ENCODE data around the gene FSTL5. TPM values are rescaled to one million over a fixed set of nuclear protein-coding genes. Genes with fewer than 3 reads are reported as not detected.

Gene FSTL5
- total and polyA plus RNA-seq, 2 of the 8 experiments (the other 6 are each of a cell fraction or from before 2014, with no cell fraction given): 0.09 to 0.32 TPM

DNA sequence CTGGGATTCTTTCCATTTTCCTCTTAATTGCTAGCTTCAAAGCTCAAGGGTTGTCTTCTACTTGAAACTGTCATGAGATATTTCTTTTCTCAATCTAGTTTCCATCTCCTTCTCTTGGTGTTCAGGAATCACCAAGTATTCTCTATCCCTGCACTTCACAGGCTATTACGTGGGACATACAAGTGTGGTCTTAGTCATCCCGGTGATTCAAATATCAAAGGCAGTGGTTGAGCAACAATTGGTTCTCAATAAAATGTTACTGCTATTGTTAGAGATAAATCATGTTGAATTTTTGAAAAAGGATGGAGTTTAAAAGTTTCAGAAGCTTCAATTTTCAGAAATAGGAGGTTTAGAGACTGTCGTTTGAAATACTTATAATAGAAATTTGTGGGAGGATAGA, 812.9 kb downstream of the FSTL5 start:
- no peak overlapping the region for H2AFZ ChIP-seq (ENCODE audit: low read length)
- no peak overlapping the region for H2AK5ac ChIP-seq (ENCODE audit: low read depth, low read length)
- 96% methylated on average over 3 of the region's 3 CpGs; no CpG with 5 or more reads in 1 of the 2 experiments for WGBS, 2 experiments (ENCODE audit: extremely low coverage in 1 of 2, insufficient coverage in 1 of 2, insufficient read length in 1 of 2, insufficient replicate concordance in 2 of 2, low coverage in 1 of 2, low lambda C conversion rate in 2 of 2, missing lambda C conversion rate in 1 of 2)
- POLR2A ChIA-PET (ENCODE audit: partially characterized antibody): no interaction called here
- H4K20me1 ChIP-seq (replicated peaks in 1 of 2; ENCODE audit: control insufficient read depth in 1 of 2, insufficient read depth in 2 of 2, low read length in 2 of 2): no peaks in the 10 kb centered on the region
- H4K8ac ChIP-seq (ENCODE audit: extremely low read depth, insufficient read depth, low read length): no peak overlapping the region
- no peak for TF ChIP-seq SIRT6 (IDR thresholded peaks at IDR 0.05; ENCODE audit: low read length)
- no peak for TF ChIP-seq SIX5 (IDR thresholded peaks at IDR 0.05; ENCODE audit: low read depth, low read length)
- no peak for TF ChIP-seq HDAC6 (IDR thresholded peaks at IDR 0.05; ENCODE audit: low read depth, low read length)
- no peak for TF ChIP-seq SRF (IDR thresholded peaks at IDR 0.05; ENCODE audit: low read depth, low read length)
- H3K27ac ChIP-seq (ENCODE audit: low read depth, low read length): no peak overlapping the region
- no peak for FAIRE-seq
- H2BK15ac ChIP-seq (ENCODE audit: low read length): no peak overlapping the region
- no peak for DNase-seq (ENCODE audit: low read depth in 1 of 2, low spot score in 2 of 2)
- no peaks in the 10 kb centered on the region for H3K79me1 ChIP-seq (ENCODE audit: low read depth, low read length)
- no peak overlapping the region for H4K91ac ChIP-seq (replicated peaks; ENCODE audit: insufficient read length, low read length)
- H2BK20ac ChIP-seq (ENCODE audit: low read length): no peak overlapping the region
- no peak overlapping the region for H2BK5ac ChIP-seq (ENCODE audit: low read depth, low read length)
- H3K14ac ChIP-seq (ENCODE audit: insufficient read length): no peak overlapping the region
- H3K36me3 ChIP-seq (ENCODE audit: control insufficient read depth in 2 of 4, insufficient read depth in 4 of 4, low read length in 3 of 4): no peaks in the 10 kb centered on the region
- H3K4me2 ChIP-seq (ENCODE audit: insufficient read depth in 1 of 2, low read depth in 2 of 2, low read length in 2 of 2): no peak overlapping the region
- no peak overlapping the region for H3K23ac ChIP-seq (ENCODE audit: insufficient read length)
- H3K79me2 ChIP-seq (ENCODE audit: control insufficient read depth in 1 of 2, insufficient read depth in 2 of 2, low read length in 2 of 2): no peaks in the 10 kb centered on the region
- H3K4me3 ChIP-seq (ENCODE audit: extremely low read depth in 1 of 4, insufficient read depth in 2 of 4, low read depth in 3 of 4, low read length in 4 of 4): no peak overlapping the region
- no peak overlapping the region for H2BK120ac ChIP-seq (replicated peaks; ENCODE audit: low read depth, low read length)
- no peaks in the 10 kb centered on the region for H3K4me1 ChIP-seq (replicated peaks in 1 of 4; ENCODE audit: control insufficient read depth in 3 of 4, insufficient read depth in 4 of 4, low read length in 3 of 4)
- H3K9me3 ChIP-seq (ENCODE audit: insufficient read depth in 2 of 2, low read depth in 1 of 2, low read length in 1 of 2): no peaks in the 10 kb centered on the region
- no peak overlapping the region for H3K18ac ChIP-seq (ENCODE audit: extremely low read depth, low read length)
- no peaks in the 10 kb centered on the region for H3K27me3 ChIP-seq (replicated peaks in 1 of 4; ENCODE audit: control insufficient read depth in 3 of 4, extremely low read depth in 1 of 4, insufficient read depth in 3 of 4, low read length in 3 of 4)
- no peak overlapping the region for H3K9ac ChIP-seq (replicated peaks in 1 of 4; ENCODE audit: extremely low read depth in 1 of 4, low read depth in 3 of 4, low read length in 3 of 4)
- H3K56ac ChIP-seq (replicated peaks; ENCODE audit: insufficient read length, low read depth, low read length): no peak overlapping the region
- CTCF ChIA-PET (ENCODE audit: partially characterized antibody): interaction anchor here (0.8 kb wide), 1 partner anchor 238 kb away, joined by 3 read pairs; no protein-coding TSS in a partner anchor
- no peak overlapping the region for H3K4ac ChIP-seq (replicated peaks; ENCODE audit: insufficient read length, low read depth, low read length)
- no peak overlapping the region for H2BK12ac ChIP-seq (ENCODE audit: low read depth, low read length)
- no peaks in the 10 kb centered on the region for H3K23me2 ChIP-seq (ENCODE audit: low read depth, low read length)
- no peak overlapping the region for H4K5ac ChIP-seq (ENCODE audit: insufficient read length, low read depth, low read length)

Data from H1 (cell line).